ENCODE data around the gene SLC9A9. TPM values are rescaled to one million over a fixed set of nuclear protein-coding genes. Genes with fewer than 3 reads are reported as not detected.

SLC9A9 gene
- total and polyA plus RNA-seq, 9 of the 15 experiments (the other 6 are each of a cell fraction or from before 2014, with no cell fraction given): 0.03 to 0.13 TPM; not detected in 7

DNA sequence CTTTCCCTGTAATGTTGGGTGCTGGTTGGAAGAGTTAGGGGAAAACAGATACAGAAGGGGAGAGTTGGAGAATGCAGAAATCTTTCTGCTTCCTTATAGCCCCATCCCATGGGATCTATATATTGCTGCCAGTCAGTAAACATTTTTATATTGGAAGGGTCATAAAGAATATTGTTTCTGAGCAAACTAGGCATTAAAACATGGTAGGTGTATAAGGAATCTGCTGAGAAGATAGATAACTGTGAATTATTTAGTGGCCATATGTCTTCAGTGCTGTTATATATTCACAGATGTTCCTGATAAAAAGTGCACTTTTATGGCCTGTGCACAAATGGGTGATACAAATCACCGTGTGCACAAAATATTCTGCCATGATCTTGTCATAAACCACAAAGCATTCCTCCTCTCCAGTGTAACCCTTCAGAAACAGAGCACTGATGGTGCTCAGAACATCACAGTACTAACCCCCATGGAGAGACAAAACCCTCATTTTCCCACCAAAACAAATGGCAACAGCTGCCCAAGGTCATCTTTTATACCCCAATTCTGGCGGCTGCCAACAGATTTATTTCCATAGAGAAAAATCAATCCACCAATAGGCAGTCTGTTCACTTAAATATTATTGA is 269.3 kb downstream of the SLC9A9 start:
- no peaks in the 10 kb centered on the region for H4K20me1 ChIP-seq (replicated peaks; ENCODE audit: control insufficient read depth, insufficient read depth, low read length)
- TF ChIP-seq KLF1 (tag; IDR thresholded peaks at IDR 0.05): no peak
- no peak for TF ChIP-seq MAFK (IDR thresholded peaks at IDR 0.05; ENCODE audit: low read length)
- no peak for TF ChIP-seq ZNF444 (CRISPR knock-in tag; IDR thresholded peaks at IDR 0.05)
- no peak for TF ChIP-seq ZNF778 (CRISPR knock-in tag; IDR thresholded peaks at IDR 0.05)
- TF ChIP-seq, protein P1, sequence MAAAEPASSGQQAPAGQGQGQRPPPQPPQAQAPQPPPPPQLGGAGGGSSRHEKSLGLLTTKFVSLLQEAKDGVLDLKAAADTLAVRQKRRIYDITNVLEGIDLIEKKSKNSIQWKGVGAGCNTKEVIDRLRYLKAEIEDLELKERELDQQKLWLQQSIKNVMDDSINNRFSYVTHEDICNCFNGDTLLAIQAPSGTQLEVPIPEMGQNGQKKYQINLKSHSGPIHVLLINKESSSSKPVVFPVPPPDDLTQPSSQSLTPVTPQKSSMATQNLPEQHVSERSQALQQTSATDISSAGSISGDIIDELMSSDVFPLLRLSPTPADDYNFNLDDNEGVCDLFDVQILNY (CRISPR knock-in tag; IDR thresholded peaks at IDR 0.05): no peak
- TF ChIP-seq SAFB2 (IDR thresholded peaks at IDR 0.05; ENCODE audit: borderline replicate concordance, low read depth, low read length, severe bottlenecking): no peak
- TF ChIP-seq, protein P2, sequence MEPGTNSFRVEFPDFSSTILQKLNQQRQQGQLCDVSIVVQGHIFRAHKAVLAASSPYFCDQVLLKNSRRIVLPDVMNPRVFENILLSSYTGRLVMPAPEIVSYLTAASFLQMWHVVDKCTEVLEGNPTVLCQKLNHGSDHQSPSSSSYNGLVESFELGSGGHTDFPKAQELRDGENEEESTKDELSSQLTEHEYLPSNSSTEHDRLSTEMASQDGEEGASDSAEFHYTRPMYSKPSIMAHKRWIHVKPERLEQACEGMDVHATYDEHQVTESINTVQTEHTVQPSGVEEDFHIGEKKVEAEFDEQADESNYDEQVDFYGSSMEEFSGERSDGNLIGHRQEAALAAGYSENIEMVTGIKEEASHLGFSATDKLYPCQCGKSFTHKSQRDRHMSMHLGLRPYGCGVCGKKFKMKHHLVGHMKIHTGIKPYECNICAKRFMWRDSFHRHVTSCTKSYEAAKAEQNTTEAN (CRISPR knock-in tag; IDR thresholded peaks at IDR 0.05): no peak
- TF ChIP-seq ZKSCAN1 (IDR thresholded peaks at IDR 0.05; ENCODE audit: low read depth, low read length): no peak
- TF ChIP-seq PPARD (CRISPR knock-in tag; IDR thresholded peaks at IDR 0.05): no peak
- H3K79me2 ChIP-seq (ENCODE audit: control insufficient read depth, insufficient read depth, low read length): no peaks in the 10 kb centered on the region
- DNase-seq (ENCODE audit: extremely low read depth in 1 of 4, low spot score in 3 of 4): no peak
- intact Hi-C loops (cut with micrococcal nuclease): no loop called here
- no peak overlapping the region for H3K9ac ChIP-seq (ENCODE audit: insufficient read depth in 1 of 2, low read depth in 2 of 2, low read length in 2 of 2)
- no peak overlapping the region for H3K4me3 ChIP-seq
- POLR2A ChIA-PET: no interaction called here
- H3K4me1 ChIP-seq (replicated peaks in 1 of 2; ENCODE audit: control insufficient read depth in 2 of 2, insufficient read depth in 2 of 2, low read length in 2 of 2): no peaks in the 10 kb centered on the region
- 2% methylated on average over 2 of the region's 2 CpGs for WGBS (ENCODE audit: insufficient coverage, low coverage, missing lambda C conversion rate)
- no TSS peak for BruUV-seq (replicated peaks)
- H3K27me3 ChIP-seq (ENCODE audit: control insufficient read depth in 2 of 2, insufficient read depth in 2 of 2, low read length in 2 of 2): peaks cover 9 to 29% of the 10 kb centered on the region in 2 experiments; a peak in 4 of 5 replicates
- no peak for FAIRE-seq
- no peak overlapping the region for H3K4me2 ChIP-seq (ENCODE audit: insufficient read depth, low read length)
- CTCF ChIA-PET (ENCODE audit: low intra/inter-chr PET ratio): no interaction called here
- H3K36me3 ChIP-seq (ENCODE audit: control insufficient read depth, insufficient read depth, low read length): no peaks in the 10 kb centered on the region
- in situ Hi-C loops (cut with MboI): no loop called here
- no peak overlapping the region for H2AFZ ChIP-seq (ENCODE audit: low read depth, low read length)
- no peaks in the 10 kb centered on the region for H3K9me3 ChIP-seq (replicated peaks; ENCODE audit: control insufficient read depth, insufficient read depth, low read depth, low read length)
- no peaks in the 10 kb centered on the region for H3K9me1 ChIP-seq (ENCODE audit: control insufficient read depth, insufficient read depth, low read length)
- no peak for ATAC-seq
- no peak overlapping the region for H3K27ac ChIP-seq (ENCODE audit: extremely low read depth, low read depth, low read length)
